ENCODE data around the gene DCLRE1B. TPM values are rescaled to one million over a fixed set of nuclear protein-coding genes. Genes with fewer than 3 reads are reported as not detected.
"Not testable (repeated sequence)": the region's sequence is repeated elsewhere in the genome, so short reads cannot be mapped to it uniquely, and the experiment has no call there.

Gene DCLRE1B
- total RNA-seq, 1 donor from 2014 or later, result 7.0 TPM

- DNase-seq (ENCODE audit: low read depth), result no peak
- TF ChIP-seq CTCF (conservative IDR thresholded peaks at IDR 0.05; ENCODE audit: low read depth, low read length), result no peak
- no peak overlapping the region for H3K4me3 ChIP-seq (ENCODE audit: low read depth, low read length)
These were observed 41.7 kb downstream of the DCLRE1B start for GRCh38 chr1:113946678-113947387.

GRCh38 chr1:113947388-113948107 is 42.4 kb downstream of the DCLRE1B start:
- no peak overlapping the region for H3K4me3 ChIP-seq (ENCODE audit: low read depth, low read length)
- DNase-seq (ENCODE audit: low read depth), result no peak
- no peak for TF ChIP-seq CTCF (conservative IDR thresholded peaks at IDR 0.05; ENCODE audit: low read depth, low read length)

- not testable (repeated sequence) for DNase-seq (ENCODE audit: low read depth); H3K4me3 ChIP-seq (ENCODE audit: low read depth, low read length)
These were observed 43.0 kb downstream of the DCLRE1B start for GRCh38 chr1:113948151-113948550.

- TF ChIP-seq CTCF (conservative IDR thresholded peaks at IDR 0.05; ENCODE audit: low read depth, low read length), result peak; percentile 51
- no peak overlapping the region for H3K4me3 ChIP-seq (ENCODE audit: low read depth, low read length)
- DNase-seq (ENCODE audit: low read depth), result no peak
These were observed 43.9 kb downstream of the DCLRE1B start for GRCh38 chr1:113949007-113949406.

- H3K4me3 ChIP-seq (ENCODE audit: low read depth, low read length), result no peak overlapping the region
- no peak for TF ChIP-seq CTCF (conservative IDR thresholded peaks at IDR 0.05; ENCODE audit: low read depth, low read length)
- DNase-seq (ENCODE audit: low read depth), result no peak
These were observed 45.8 kb downstream of the DCLRE1B start for GRCh38 chr1:113950908-113951307.

- no peak for DNase-seq (ENCODE audit: low read depth)
- TF ChIP-seq CTCF (conservative IDR thresholded peaks at IDR 0.05; ENCODE audit: low read depth, low read length), result no peak
- no peak overlapping the region for H3K4me3 ChIP-seq (ENCODE audit: low read depth, low read length)
These were observed 46.6 kb downstream of the DCLRE1B start for GRCh38 chr1:113951719-113952118.

- TF ChIP-seq CTCF (conservative IDR thresholded peaks at IDR 0.05; ENCODE audit: low read depth, low read length), result no peak
- H3K4me3 ChIP-seq (ENCODE audit: low read depth, low read length), result no peak overlapping the region
- DNase-seq (ENCODE audit: low read depth), result no peak
These were observed 52.9 kb downstream of the DCLRE1B start for GRCh38 chr1:113957984-113958383.
